GM19467 (cell line): ENCODE results near the gene ACYP1.

Experiments
- ATAC-seq: cut with Tn5 transposase; IDR thresholded peaks from one replicate; pipeline ENCODE4 v1.9.1; 2021; ENCODE audit warnings: mild to moderate bottlenecking, moderate library complexity; ENCODE audit not compliant: unreplicated experiment

ACYP1 gene

DNA sequence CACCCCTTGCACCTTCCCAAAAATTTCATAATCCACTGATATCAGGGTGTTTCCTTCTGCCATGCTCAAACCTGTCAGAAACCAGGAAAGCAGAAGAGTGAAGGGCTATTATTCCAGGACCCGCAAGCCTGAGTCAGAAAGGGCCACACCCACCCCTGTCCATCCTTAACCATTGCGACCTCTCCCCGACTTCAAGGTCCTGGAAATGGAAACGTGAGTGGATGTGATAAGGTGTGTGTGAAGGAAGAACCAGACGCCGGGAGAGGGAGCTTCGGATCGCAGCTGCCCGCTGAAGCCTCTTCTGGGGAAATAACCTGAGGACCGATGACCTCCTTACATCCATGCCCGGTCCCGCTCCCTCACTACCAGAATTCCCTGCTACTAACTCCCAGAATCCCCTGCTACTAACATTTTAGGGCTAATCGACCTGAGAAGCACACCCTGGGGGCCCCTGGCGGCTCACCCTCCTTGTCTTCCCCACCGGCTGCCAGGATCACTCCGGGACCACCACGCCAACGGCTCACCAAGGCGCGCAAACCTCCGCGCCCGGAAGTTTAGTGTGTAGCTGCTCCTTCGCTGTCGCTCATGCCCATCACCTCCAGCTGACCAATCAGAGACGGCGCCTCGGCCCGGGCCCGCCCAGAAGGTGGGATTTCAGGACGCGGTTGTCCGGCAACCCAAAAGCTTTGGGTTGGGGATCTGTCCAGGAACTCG is at the start of gene ACYP1:
TSS of gene ACYP1 (minus strand) at position 534 of the 714 bp plus-strand sequence. CDS start at position 63, 471 bp downstream.
- ATAC-seq = peak; percentile 85

DNA sequence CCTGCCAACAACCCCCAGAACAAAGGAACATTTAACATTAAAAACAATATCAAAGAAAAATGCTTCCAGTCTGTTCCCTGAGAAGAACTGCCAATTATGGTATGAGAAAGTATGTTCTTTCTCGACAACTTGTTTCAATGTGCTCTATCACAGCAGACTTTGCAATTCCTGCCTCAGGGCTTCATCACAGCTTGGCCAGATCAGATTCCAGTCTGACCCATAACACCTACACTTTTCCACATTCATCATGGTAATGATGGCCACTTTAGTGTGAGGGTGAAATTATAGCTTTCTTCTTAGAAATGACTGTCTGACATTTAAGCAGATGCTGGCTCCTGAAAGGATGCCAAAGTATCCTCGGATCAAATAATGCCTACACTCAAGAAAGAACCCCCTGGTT is 46.1 kb upstream of the ACYP1 start:
- ATAC-seq = no peak

DNA sequence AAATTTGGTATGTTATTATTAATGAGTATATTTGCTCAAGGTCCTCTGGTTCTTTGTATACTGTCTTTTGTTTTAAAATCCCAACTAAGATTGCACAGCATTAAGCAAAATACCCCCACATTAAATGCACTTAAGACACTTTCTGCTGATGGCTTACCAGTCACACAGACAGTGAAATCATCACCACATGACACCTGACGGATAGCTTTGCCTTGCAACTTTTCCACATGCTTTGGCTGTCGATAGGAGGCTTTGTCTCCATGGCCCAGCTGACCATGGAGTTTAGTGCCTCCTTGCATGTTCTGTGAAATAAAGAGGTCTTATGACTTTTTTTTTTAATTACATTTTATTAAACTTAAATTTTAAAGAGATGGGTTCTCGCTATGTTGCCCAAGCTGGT is 43.4 kb upstream of the ACYP1 start:
- ATAC-seq = no peak

DNA sequence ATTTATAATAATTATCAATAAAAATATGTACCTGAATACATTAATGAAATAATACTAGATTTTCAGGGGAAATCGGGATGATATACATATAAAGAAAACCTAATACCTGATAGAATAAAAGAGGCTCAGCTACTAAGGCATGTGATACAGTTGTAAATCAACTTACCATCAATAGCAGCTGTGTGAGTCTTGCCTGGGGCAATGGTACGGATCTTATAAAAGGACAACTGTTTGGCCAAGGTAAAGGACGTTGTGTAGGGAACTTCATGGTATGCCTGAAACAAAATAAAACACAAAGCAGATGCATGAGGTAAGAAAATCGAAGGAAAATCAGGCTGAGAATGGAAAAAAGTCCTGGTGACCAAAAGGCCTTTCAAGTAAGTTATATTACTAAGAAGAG is 37.7 kb upstream of the ACYP1 start:
- ATAC-seq = no peak

DNA sequence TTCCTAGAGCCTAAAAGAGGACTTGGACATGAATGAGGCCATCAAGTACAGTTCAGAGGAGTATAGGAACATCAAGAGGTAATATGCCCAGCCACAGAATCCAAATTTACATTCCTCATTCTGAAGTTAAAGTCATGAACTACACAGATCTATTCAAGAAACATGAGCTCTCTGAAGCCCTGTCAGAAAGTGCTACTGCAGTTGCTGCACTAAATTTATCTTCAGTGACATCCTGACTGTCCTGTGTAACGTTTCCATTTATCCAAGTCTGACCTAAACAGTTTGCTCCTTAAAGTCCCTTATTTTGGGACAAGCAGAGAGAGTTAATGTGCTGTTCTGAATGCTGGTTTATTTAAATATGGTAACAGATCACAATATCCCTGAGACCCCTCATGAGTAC is 34.9 kb upstream of the ACYP1 start:
- ATAC-seq = no peak

DNA sequence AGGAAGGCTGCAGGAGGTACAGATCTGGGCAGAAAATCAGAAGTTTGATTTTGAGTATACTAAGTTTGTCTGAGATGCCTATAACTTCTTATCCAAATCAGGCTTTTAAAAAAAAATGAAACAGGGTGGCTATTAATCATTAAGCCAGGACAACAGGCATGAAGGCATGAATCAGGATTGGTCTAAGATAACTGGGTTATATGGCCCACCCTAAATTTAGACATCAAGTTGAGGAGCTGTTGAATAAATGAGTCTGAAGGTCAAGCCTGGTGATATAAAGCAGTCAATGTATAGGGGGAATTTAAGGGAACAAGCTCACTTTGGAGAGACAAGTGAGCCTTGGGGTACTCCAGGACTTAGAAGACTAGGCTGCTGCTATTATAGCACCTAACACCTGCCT is 34.4 kb upstream of the ACYP1 start:
- ATAC-seq = no peak

DNA sequence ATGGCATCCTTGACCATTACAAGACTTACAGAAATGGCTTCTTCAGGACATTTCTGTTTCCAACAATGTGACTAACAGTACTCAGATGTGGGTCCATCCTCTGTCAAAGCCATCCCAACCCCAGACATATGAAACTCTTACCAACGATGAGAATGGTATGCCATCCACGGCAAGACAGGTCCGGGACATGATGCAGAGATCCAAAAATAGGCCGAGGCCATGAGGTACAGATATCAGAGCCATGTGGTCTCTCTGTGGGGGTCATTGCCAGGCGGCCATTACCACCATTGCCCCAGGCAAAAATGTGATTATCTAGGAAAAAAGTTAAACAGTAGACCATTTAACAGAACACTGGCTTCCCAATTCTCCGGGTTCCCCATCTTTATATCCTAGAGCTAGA is 33.1 kb upstream of the ACYP1 start:
- no peak for ATAC-seq

DNA sequence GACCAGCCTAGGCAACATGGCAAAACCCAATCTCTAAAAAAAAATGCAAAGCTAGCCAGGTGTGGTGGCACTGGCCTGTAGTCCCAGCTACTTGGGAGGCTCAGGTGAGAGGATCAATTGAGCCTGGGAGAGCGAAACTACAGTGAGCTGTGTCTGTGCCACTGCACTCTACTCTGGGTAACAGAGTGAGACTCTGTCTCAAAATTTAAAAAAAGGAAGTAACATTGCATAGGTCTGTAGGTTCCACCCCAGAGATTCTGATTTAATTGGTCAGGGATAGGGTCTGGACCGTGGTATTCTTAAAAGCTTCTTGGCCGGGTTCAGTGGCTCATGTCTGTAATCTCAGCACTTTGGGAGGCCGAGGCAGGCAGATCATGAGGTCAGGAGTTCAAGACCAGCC is 31.9 kb upstream of the ACYP1 start:
- no peak for ATAC-seq

DNA sequence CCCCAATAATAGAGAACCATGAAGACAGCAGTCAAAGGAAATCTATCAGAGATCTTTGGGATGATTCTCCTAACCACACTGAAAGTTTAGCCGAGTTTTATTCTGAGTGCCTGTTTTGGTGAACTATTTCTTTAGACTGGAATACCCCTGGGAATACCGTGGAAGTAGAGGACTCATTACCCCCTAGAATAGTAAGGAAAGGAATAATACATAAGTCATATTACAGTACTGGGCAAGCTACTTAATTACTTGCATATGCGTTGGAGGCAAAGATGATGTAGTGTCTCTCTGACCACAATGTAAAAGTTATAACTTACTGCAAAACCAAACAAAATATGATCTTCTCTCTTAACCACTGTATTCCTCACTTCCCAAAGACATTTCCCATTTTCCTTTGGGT is 31.1 kb upstream of the ACYP1 start:
- ATAC-seq = no peak

DNA sequence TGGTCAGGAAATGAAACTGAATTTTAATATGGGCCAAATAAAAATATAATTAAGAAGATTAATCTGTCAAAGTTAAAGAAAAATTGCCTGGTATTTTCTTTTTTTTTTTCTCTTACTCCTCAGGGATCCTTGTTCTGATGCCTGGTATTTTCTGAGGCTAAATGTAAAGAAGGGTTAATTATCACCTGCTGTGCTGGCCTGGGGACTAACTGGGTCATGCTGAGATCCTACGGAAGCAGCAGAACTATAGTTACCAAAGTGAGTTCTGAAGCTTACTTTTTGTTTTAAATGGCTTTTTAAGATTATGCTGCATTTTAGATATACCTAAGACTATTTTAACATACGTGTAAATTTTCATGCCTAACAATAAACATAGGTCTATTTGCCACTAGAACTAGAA is 28.9 kb upstream of the ACYP1 start:
- no peak for ATAC-seq

DNA sequence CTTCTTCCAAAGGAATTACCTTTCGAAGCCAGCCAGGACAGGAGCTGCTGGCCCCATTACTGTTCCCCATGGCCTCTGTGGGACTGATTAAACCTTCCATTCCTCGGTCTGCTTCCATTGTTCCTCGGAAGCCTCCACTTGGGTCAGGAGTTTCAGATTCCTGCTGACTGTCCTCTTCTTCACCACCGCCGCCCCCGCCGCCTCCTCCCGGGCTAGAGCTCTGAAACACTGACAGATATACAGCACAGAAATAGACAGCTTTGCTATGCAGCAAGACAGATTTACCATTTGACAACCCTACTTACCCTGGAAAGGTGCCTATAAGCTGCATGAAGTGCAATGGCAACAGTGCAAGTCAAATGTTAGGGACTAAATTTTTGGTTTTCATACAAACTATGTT is 27.4 kb upstream of the ACYP1 start:
- ATAC-seq = no peak

DNA sequence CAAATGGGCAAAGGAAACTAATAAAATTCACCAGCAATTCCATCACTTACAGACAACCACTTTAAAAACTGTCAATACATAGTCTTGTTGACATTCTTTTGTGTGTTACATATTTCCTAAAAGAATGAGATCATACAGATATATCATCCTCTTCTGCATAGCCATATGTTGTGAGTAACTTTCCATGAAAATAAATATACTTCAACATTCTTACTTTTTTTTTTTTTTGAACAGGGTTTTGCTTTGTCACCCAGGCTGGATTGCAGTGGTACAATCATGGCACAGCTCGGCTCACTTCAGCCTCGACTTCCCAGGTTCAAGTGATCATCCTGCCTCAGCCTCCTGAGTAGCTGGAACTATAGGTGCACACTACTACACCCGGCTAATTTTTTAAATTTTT is 26.5 kb upstream of the ACYP1 start:
- no peak for ATAC-seq

DNA sequence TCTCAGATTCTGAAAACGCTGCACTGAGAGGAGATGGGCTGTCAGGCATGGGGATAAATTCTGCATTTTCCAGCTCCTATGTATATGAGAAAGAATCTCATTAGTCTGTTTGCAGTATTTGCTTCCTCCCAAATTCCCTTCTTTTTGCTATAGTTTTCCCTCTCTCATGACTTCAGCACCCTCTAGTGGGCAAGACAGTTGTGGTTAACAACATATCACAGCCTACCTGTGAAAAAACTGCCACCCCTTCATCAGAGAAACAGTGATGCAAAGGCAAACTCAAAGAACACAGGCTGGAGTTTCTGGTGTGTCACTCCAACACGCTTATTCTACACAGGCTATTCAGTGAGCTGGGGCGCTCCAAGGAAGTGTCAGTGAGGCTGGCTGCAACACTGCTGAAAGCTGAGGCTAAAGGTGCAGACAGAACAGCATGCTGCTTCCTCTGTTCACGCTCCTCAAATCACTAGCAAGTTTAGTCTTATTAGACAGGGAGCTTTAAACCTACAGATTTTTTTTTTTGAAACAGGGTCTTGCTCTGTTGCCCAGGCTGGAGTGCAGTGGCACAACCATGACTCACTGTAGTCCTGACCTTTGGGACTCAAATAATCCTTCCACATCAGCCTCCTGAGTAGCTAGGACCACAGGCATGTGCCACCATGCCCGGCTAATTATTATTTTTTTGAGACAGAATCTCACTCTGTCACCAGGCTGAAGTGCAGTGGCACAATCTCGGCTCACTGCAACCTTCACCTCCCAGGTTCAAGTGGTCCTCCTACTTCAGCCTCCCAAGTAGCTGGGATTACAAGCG is 24.9 kb upstream of the ACYP1 start:
- ATAC-seq = no peak

DNA sequence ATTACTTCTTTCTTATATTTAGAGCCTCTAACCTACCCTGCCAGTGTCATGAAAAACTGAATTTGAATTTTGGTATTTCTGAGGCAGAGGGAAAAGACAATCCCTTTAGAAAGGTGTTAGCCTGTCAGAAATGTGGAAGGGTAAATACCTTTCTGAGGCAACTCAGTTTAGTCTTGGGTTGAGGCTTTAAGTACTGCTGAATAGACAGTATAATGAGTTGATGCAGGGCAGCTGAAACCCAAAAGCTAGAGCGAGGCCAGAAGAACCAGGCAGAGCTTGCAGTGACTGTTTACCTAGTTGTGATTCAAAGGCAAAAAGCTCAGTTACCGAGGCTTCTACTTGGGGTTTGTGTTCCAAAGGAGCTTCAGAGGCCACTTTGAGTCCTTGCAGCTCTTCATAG is 24.3 kb upstream of the ACYP1 start:
- no peak for ATAC-seq

DNA sequence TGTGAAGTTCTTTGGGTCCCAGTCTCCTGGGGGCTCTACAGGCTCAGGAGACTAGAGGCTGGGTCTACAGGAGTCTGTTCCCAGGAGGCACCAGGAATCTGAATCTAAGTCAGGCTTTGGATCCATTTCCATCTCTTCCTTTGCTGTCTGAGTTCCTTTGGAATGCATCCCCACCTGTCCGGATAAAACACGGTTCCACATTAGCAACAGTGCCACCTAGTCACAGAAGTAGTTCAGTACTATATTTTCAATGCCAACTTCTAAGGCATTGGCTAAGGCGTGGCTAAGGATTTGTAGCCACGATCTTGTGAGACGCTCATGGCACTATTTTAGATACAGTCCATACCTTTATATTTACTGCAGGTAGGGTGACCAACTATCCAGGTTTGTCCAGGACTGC is 20.7 kb upstream of the ACYP1 start:
- no peak for ATAC-seq

DNA sequence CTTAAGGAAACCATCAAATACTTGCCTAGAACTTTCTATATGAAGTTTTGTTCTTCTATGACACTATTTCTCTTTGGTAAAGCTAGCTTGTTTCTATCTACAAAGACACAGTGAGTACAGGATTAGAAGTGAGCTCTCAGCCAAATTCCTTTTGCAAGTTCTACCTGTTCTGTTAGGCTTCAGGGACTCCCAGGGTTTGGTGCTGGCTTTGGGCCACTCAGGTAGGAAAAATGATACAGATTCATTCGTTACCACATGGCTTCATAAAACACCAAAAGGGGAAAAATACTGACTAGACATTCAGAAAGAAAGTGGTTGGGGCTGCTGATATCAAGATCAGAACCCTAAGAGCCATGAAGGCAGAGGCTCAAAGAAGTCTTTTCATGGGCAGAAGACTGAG is 19.4 kb upstream of the ACYP1 start:
- no peak for ATAC-seq

DNA sequence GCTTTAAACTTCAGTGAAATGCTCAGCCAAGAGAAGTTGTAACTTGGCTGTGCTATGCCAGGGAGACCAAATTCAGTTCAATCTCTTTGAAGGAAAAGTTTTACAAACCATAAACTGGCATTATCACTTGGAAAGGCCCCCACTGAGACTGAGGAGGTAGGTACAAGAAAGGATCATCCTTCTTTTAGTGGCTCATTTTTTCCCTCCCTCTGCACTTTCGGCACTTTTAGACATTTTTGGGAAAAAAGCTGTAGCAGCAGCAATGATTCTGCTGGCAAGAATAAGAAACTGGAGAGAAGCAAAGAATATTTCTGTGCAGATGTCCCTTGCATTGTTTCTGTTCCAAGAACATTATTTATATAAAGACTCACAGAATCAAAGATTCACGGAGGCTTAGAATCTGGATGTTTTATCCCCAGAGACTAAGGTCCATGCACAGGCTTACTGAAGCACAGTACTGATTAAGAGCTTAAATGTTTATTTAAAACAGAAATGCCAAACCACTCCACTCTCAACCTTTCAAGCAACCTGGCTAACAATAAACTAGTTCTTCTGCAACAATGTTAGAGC is 17.9 kb upstream of the ACYP1 start:
- no peak for ATAC-seq

DNA sequence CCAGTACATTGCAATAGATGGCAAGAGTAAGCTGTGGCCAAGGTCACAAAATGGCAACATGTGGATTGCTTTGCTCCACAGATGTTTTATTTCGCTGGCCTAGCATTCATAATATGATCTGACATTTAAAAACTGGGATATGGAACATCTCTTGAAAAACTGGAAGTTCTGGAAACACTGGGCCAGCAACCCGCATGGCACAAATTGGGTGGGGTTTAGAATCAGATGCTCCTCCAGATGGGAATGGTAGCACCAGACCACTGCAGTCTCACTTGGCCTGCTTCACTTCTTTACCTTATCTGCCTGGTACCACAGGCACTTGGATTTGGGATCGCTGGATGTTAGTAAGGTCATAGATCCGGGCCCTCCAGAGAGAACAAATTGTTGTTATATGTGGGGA is 15.7 kb upstream of the ACYP1 start:
- no peak for ATAC-seq

DNA sequence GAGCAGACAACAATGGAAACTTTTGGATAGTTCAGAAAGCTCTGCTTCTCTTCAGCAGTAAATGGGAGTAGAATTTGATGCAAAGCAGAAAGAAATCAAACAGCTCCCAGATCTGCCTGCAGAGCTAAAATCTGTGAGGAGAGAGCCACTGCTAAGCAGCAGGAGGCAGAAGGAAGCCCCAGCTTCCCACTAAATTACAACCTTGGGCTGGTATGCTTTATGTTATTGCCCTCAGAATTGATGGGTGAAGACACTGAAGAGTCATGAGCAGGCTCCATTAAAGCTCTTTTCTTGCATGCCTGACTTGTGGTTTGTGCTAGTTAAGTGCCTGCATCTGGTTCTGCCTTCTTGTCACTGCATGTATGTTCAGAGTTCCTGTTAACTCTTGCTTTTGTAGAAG is 14.0 kb upstream of the ACYP1 start:
- no peak for ATAC-seq

DNA sequence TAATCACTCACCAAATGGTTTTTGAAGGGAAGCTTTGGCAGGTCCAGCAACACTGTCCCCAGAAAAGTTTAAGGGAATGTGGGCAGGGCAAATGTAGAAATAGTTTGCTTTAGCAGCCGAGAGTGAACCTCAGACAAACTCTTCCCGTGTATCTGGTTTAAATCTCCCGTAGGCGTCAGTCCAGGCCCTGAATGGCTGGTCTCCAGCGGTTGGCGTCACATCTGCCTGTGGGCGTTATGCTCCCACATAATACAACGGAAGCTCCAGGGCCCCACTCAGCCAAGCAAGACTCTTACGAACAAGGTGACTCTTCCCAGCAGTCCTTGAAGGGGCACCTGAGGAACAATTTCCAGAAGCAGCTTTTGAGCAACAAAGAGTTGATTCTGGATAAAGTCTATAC is 6.6 kb upstream of the ACYP1 start:
- no peak for ATAC-seq

DNA sequence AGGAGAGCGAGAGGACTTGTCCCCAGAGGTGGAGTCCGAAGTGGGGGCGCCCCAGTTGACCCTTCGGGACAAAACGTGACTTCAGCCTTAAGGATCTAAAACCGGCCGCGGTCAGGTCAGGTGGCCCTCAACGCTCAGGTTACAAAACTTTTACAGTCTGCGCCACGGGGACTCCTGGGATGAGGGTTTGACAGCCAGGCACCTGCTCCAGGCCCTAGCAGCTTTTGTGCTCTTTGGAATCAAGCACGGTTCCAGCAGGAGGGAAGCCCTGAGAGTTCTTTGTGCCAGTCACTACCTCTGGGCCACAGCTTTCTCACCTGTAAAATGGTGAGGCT is 6.0 kb upstream of the ACYP1 start:
- ATAC-seq = no peak

DNA sequence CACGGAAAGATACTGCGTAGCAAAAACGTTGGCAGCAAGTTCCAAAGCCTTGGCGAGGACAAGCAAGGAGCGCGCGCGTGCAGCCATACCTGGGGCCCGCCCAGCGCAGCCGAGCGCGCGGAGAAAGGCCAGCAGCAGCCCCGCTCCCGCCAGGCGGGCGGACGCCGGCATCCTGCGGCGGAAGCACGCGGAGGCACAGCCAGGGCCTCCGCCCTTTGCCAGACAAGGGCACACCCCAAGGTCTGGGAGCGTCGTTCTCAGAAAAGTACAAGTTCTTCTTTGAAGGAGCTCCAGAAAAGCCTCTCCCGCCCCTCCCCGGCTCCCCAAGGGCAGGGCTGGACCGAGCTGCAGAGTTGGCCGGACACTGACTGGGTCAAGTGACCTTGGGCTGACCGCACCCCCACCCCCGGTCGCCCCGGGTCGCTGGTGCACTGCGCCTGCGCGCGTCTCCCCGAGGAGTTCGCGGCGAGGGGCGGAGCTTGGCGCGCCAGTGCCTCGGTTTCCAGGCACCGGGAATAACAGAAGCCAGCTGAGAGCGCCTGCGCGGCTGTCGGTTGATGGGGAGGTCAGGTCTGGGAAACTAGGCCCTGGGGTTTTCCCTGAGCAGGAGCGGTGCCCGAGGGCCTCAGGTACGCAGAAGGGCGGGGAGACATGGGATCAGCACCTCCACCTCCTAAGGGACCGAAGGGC is 5.4 kb upstream of the ACYP1 start, which contains the start of gene ZC2HC1C:
TSS of gene ZC2HC1C (plus strand) at position 521 of the 690 bp plus-strand sequence. CDS start 933 bp downstream, outside the sequence.
- no peak for ATAC-seq
